ACHN (cell line): ENCODE data around the gene GNAT3.

ENCODE experiments used
- DNase-seq: peaks from one replicate; pipeline ENCODE4 v3.0.0-alpha.2; 2015
- in situ Hi-C: cut with HindIII; loops from 2 replicates; pipeline ENCODE4 v1.10.0; 2017; ENCODE audit warnings: low sequenced_read_pairs, low pct_ligation_motif_present, low pct_unique_long_range_greater_than_20kb

GNAT3 gene

GRCh38 chr7:80472491-80473200 lies 39.2 kb downstream of the GNAT3 start:
- DNase-seq = no peak
- in situ Hi-C loops = no loop called here

DNA sequence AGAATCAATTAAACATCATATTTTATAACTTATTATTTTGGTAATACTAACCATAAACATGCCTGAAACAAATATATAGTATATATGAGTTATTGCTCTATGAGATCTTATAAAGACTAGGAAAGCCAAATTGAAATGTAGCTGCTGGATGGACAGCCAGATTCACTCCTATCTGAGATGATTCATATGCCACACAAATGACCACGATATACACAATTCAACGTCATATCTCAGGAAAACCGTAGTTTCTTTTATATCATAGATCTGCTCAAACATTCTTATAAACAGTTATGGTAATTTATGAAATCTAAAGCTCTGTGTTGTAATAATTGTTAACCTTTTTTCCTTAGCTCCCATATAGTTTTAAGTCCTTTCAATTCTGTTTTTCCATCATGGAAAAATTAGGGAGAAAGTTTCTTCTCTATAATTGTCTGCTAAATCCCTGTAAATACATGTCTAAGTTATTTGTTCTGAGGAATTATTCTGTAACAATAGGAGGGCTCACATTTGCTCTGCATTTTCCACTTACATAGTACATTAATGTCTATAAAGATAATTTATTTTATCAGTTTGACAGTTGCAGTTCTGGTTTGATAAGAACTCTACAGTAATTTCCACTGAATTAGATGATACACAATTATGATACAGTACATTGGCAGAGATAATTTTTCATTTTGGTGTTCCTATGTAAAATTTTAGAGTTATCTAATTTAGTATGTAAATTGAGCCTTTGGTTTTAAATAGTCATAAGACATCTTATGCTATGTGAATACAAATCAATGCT lies 42.7 kb downstream of the GNAT3 start:
- in situ Hi-C loops = no loop called here
- no peak for DNase-seq

- no peak for DNase-seq
- in situ Hi-C loops = no loop called here
Observed at GRCh38 chr7:80467069-80467468, 44.8 kb downstream of the GNAT3 start.

DNA sequence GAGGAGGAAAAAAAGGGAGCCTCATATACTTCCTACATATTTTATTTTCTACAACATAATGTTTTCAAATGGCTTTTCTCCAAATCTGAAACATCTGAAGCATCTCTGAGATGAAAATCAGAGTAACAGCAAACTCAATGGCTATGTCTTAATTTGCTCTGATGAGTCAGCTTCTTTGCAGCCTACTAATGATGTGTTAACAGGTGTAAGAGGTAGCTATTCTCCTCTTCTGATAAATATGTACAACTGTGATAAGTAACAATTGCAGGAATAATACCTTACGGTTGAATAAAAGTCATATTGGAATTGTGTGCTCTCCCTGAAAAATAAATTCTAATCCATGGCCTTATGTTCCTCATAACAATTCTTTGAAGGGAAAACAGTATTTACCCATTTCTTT lies 45.2 kb downstream of the GNAT3 start:
- in situ Hi-C loops = no loop called here
- DNase-seq = no peak

DNA sequence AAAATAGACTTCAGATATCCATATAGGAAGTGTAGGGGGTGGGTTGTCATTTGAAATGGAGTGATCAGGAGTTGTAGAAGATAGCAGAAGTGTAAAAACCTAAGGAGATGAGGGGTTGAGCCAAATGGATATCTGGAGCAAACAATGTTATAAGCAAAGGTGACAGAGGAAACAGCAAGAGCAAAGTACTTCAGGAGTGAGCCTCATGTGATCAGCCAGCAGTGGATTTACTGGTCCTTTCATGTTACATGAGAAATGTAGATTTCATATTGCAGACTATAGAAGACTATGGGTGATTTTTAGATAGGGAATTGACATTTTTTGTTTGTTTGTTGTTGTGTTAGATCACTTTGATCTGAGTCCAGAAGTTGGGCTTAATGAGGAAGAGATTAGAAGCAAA lies 47.7 kb downstream of the GNAT3 start:
- in situ Hi-C loops = no loop called here
- no peak for DNase-seq

GRCh38 chr7:80463272-80463920 lies 48.5 kb downstream of the GNAT3 start:
- DNase-seq = no peak
- in situ Hi-C loops = no loop called here

- in situ Hi-C loops = no loop called here
Observed at GRCh38 chr7:80460857-80461256, 51.0 kb downstream of the GNAT3 start.

GRCh38 chr7:80459776-80460510 lies 51.9 kb downstream of the GNAT3 start:
- in situ Hi-C loops = no loop called here
- DNase-seq = no peak

More at GRCh38 chr7:80460857-80461256, 51.0 kb downstream of the GNAT3 start:
- no peak for DNase-seq

GRCh38 chr7:80458822-80459725 lies 52.8 kb downstream of the GNAT3 start:
- in situ Hi-C loops = no loop called here
- DNase-seq = no peak

DNA sequence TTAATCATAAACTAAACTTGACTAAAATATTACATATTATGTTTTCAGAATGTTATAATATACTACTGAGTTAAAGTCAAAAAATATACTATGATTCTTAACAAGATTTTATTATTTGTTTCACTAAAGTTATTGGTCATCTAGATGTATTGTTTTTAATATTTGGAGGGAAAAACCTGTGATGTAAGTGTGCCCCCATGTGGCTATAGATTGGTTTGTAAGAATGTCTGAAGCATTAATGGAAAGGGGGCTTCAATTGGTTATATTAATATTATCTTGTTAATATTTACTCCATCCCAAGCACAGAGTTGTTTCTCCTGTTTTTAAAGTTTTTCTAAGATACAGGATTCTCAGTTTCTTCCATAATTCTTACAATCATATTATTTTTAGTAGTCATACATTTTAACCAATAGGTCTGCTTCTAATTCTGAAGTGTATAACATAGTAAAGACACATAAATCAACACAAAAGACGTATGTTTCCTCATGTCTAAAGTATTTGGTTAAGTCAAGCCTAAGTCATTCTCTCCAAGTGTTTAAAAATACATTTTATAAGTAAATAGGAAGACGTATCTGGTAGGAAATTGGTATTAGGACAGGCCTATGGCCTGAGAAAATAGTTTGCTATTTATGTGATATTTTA lies 58.0 kb downstream of the GNAT3 start:
- in situ Hi-C loops = no loop called here
- peak; percentile 49 for DNase-seq

GRCh38 chr7:80450621-80451308 lies 61.1 kb downstream of the GNAT3 start:
- in situ Hi-C loops = no loop called here
- no peak for DNase-seq

DNA sequence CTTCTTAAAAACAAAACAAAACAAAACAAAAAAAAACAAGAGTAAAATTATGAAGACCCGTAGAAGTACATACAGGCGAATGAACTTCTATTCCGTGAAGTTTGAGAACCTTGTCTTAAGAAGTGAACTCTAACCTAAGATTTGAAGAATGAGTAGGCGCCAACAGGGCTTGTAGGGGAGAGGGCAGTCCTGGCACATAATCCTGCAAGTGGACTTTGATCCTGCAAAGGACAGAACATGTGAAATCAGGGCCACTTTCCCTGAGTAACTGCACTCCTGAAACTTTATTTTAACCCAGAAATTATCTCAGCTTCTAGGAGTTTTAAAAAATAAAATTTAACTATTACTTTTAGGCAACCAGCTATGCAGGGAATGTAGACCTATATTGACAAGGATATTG lies 62.0 kb downstream of the GNAT3 start:
- no peak for DNase-seq
- in situ Hi-C loops = loop anchor here (25.0 kb wide), 1 partner anchor 212 kb away; no protein-coding TSS in a partner anchor

DNA sequence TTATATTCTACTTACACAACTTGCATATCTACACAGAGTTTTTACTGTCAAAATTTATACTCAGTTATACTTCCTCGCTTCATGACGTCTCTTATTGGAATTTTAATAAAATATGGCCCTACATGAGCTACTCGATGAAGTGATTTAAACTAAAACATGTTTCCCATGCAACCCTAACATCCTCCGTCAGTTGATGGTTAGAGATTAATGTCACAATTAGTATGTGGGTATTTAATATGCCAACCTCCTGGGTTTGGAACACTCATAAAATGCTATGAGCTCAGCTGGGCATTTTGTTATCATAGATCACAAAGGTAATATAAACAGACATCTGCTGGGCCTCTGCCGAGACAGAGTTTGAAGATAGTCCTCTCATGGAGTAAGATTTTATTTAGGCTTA lies 66.5 kb downstream of the GNAT3 start:
- in situ Hi-C loops = loop anchor here (25.0 kb wide), 1 partner anchor 217 kb away; no protein-coding TSS in a partner anchor
- DNase-seq = no peak

GRCh38 chr7:80444811-80445210 lies 67.1 kb downstream of the GNAT3 start:
- DNase-seq = no peak
- in situ Hi-C loops = loop anchor here (25.0 kb wide), 1 partner anchor 217 kb away; no protein-coding TSS in a partner anchor

GRCh38 chr7:80443325-80443724 lies 68.5 kb downstream of the GNAT3 start:
- in situ Hi-C loops = loop anchor here (25.0 kb wide), 1 partner anchor 219 kb away; no protein-coding TSS in a partner anchor

DNA sequence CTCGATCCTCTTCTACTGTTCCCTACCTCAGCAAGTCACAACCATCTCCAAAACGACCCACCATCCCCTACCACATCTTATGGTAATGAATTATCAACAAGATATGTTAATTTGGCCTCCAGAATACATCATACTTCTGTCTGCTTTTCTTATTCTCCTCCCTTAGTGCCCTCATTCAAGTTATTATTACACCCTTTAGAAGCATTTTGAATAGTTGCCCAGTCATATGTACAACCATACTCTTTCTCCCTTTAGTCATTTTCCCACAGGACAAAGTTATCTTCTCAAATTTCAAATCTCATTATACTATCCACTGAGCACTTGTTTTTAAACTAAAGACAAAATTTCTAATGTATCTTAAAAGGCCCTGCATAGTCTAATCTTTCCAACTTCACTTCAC lies 71.0 kb downstream of the GNAT3 start:
- in situ Hi-C loops = loop anchor here (25.0 kb wide), 1 partner anchor 221 kb away; no protein-coding TSS in a partner anchor
- DNase-seq = no peak

More at GRCh38 chr7:80443325-80443724, 68.5 kb downstream of the GNAT3 start:
- DNase-seq = no peak
